COR-L47 (cell line): ENCODE data around the gene SYNGR4.

Experiments used
- DNase-seq: peaks from one replicate; lab custom pipeline; 2025; lab: John Stamatoyannopoulos, UW

SYNGR4 gene

GRCh38 chr19:48341515-48342413 lies 22.4 kb upstream of the SYNGR4 start:
- no peak for DNase-seq

GRCh38 chr19:48342414-48342738 lies 21.8 kb upstream of the SYNGR4 start:
- DNase-seq: no peak

GRCh38 chr19:48342841-48343540 lies 21.2 kb upstream of the SYNGR4 start:
- no peak for DNase-seq

- DNase-seq: no peak
Observed at GRCh38 chr19:48344892-48345291, 19.3 kb upstream of the SYNGR4 start.

- DNase-seq: no peak
Observed at GRCh38 chr19:48346191-48346590, 18.0 kb upstream of the SYNGR4 start.

- DNase-seq: no peak
Observed at GRCh38 chr19:48348045-48348444, 16.1 kb upstream of the SYNGR4 start.

- no peak for DNase-seq
Observed at GRCh38 chr19:48348737-48349136, 15.4 kb upstream of the SYNGR4 start.

- DNase-seq: no peak
Observed at GRCh38 chr19:48350856-48351255, 13.3 kb upstream of the SYNGR4 start.

- peak; percentile 33 for DNase-seq
Observed at GRCh38 chr19:48351341-48351752, 12.8 kb upstream of the SYNGR4 start.

- DNase-seq: no peak
Observed at GRCh38 chr19:48353677-48354076, 10.5 kb upstream of the SYNGR4 start.

- no peak for DNase-seq
Observed at GRCh38 chr19:48354332-48354992, 9.7 kb upstream of the SYNGR4 start.

GRCh38 chr19:48355365-48355954 lies 8.7 kb upstream of the SYNGR4 start:
- DNase-seq: no peak

- no peak for DNase-seq
Observed at GRCh38 chr19:48359123-48359522, 5.0 kb upstream of the SYNGR4 start.

- DNase-seq: no peak
Observed at GRCh38 chr19:48361912-48362311, 2.3 kb upstream of the SYNGR4 start.

- peak; percentile 98 for DNase-seq
Observed at GRCh38 chr19:48362716-48363499, 1.3 kb upstream of the SYNGR4 start.

- DNase-seq: no peak
Observed at GRCh38 chr19:48363500-48363809, 712 bp upstream of the SYNGR4 start.

- no peak for DNase-seq
Observed at GRCh38 chr19:48364598-48365348, 606 bp downstream of the SYNGR4 start.

- DNase-seq: no peak
Observed at GRCh38 chr19:48365602-48366001, 1.4 kb downstream of the SYNGR4 start.

- DNase-seq: no peak
Observed at GRCh38 chr19:48367855-48368254, 3.7 kb downstream of the SYNGR4 start.

GRCh38 chr19:48368936-48369335 lies 4.8 kb downstream of the SYNGR4 start:
- no peak for DNase-seq

GRCh38 chr19:48370955-48371354 lies 6.8 kb downstream of the SYNGR4 start:
- DNase-seq: no peak
